Measurements from ENCODE around the gene INVS.
"Not testable (repeated sequence)": the region's sequence is repeated elsewhere in the genome, so short reads cannot be mapped to it uniquely, and the experiment has no call there.

The INVS gene

DNA sequence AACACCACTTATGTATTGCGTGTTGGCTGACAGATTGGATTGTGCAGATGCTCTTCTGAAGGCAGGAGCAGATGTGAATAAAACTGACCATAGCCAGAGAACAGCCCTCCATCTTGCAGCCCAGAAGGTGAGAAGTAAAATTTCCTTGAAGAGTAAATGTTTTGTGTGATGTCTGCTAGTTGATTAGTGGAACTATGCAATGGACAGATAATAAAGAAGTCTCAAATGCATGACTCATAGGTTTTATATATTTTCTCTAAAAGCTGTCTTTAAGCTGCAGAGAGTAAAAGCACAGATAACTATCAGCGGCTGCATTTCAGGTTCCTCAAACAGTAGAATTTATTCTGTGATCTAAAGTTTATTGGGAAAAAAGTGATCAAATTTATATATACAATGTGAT, 27.4 kb downstream of the INVS start:
- no peak for DNase-seq (ENCODE audit: low spot score)

DNA sequence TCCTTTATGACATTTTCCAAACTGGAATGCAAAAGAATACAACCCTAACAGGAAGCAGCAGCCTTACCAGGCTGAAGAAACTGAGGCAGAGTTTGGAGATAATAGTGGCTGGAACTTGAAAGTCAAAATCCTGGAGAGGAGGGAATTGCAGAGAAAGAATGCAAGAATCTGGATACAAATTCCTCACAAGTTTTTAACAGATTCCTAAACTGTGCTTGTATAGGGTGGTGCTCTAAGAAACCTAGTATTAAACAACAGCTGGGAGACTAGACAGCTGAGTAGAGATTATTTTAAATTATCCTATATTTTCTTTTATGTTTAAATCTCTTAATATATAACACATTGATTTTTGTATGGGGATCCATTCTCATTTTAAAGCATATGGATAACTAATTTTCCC, 30.7 kb downstream of the INVS start:
- no peak for DNase-seq (ENCODE audit: low spot score)

GRCh38 chr9:100131216-100131615, 32.2 kb downstream of the INVS start:
- DNase-seq (ENCODE audit: low spot score), result no peak

DNA sequence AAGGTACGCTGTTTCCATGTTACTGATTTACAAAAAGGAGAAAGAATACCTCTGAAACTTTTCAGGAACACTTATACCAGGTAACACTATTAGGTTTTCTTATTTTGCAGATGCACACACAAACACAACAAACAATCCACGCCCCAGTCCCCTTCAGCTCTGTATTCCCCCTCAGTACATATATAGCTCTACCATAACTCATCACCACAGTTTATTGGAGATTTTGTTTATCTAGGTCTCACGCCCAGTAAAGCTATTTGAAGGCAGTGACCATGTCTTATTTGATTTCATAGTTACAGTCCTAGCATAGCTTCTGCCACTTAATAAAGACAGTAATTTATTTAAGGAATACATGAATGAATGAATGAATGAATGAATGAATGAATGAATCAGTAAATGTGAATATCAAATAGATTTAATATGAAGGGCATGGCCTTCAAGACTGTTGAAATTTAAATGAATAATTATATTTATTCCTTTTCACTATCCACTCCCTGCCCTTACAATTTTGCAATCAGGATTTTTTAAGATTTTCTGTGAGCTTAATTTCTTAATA, 32.9 kb downstream of the INVS start:
- no peak for DNase-seq (ENCODE audit: low spot score)

GRCh38 chr9:100134731-100135130, 35.7 kb downstream of the INVS start:
- no peak for DNase-seq (ENCODE audit: low spot score)

GRCh38 chr9:100136799-100137198, 37.8 kb downstream of the INVS start:
- not testable (repeated sequence) for DNase-seq (ENCODE audit: low spot score)

- not testable (repeated sequence) for DNase-seq (ENCODE audit: low spot score)
These were observed 41.3 kb downstream of the INVS start for GRCh38 chr9:100140303-100140702.

DNA sequence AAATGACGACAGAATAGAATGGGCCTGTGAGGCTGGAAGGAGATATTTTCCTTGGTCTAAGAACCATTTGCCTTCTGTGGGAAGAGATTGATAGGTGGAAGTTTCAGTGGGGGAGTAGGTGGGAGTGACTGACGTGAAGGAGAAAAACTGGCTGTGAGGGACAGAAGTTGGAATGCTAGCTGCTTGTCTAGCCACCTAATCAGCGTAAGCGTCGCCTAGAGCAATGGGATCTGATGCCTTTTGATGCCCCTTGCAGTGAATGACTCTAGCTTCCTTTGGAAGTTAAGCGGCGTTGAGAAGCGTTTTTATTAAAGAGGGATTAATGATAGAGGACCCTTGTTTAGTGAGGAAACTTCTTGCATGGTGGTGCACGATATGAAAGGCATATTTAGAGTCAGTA, 42.8 kb downstream of the INVS start:
- DNase-seq (ENCODE audit: low spot score), result not testable (repeated sequence)

DNA sequence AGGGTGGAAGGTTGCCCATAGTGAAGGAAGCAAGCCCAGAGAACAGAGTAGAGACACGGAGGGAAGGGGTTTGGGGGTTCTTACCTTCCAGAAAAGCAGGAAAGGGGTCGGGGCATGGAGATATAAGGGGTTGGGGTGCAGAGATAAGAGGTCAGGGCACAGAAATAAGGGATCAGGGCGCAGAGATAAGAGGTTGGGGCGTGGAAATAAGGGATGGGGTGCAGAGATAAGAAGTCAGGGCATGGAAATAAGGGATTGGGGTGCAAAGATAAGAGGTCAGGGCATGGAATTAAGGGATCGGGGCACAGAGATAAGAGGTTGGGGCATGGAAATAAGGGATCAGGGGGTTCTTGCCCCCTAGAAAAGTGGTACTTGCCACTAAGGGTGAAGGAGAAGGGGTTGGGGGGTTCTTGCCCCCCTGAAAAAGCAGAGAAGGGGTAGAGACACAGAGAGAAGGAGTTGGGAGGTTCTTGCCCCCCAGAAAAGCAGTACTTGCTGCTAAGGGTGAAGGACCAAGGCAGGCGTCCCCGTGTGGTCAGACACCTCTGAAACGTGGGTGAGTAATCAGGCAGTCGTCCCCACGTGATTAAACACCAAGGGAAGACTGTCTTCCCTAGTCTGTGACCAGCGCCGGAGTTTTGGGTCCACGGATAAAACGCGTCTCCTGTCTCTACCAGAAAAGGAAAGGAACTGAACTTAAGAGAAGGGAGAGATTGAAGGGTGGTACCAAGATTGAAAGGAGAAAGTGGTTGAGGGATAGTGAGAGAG, 46.3 kb downstream of the INVS start:
- not testable (repeated sequence) for DNase-seq (ENCODE audit: low spot score)

- not testable (repeated sequence) for DNase-seq (ENCODE audit: low spot score)
These were observed 46.9 kb downstream of the INVS start for GRCh38 chr9:100145976-100146375.

- no peak for DNase-seq (ENCODE audit: low spot score)
These were observed 51.2 kb downstream of the INVS start for GRCh38 chr9:100150214-100150613.

DNA sequence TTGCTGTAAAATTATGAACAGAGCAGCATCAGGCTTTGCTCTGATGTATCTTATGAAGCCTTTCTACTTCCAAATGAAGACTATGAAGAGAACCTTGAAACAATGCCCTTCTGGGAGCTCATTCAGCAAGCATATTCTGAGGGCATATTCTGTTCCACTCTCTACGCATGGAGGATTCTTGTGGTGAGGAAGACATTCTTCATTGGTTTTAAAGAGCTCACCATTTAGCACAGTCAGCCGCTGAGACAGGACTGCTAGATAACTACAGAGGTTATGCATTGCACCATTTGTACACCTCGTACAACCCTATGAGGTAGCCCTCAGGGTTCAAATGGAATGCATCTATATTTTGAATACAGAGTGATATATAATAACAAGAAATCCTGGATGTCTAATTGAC, 61.0 kb downstream of the INVS start:
- DNase-seq (ENCODE audit: low spot score), result no peak

DNA sequence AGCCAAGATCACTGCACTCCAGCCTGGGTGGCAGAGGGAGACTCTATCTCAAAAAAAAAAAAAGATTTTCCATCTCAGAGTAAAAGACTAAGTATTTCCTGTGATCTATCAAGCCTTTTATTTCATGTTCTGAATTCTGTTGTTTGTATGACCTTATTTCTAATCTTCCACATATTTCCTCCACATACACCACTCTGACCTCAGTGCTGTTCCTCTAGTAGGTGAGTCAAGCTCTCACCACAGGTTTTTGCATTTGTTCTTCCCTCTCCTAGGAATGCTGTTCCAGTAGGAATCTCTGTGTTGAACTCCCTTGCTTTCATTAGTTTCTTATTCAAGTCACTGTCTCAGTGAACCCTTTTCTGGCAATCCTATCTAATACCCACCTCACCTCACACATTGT, 68.1 kb downstream of the INVS start:
- DNase-seq (ENCODE audit: low spot score), result no peak

DNA sequence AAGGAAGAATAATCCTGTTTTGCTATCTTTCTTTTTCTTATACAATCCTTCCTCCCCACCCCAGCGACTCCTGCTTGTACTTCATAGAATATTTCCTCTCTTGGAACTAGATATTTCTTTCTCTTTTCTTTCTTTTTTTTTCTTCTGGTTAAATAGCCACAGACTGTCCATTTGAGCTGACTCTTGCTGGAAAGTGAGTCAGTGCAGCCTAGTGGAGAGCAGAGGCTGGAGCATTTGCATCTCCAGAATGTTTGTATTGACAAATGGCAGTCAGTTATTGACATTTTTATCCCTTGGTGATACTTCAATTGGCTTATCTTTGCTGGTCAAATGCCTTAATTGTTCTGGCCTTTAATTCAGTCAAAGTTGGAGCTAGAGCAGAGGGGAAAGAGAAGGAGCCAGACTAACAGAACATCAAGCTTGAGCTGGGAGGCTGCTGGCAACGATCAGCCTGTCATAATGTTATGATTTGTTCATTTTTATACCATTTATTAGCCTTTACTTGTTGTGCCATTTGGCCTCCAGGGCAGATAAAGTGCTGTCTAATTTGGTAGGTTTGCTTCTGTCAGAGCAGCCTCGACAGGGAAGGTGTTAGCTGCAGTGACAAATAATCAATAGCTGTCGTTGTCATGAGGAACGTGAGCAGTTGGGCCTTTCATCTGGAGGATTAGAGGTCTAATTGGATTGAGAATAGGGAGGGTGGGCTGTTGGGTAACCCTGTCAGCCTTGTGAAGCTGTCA, 69.0 kb downstream of the INVS start:
- DNase-seq (ENCODE audit: low spot score), result no peak

DNA sequence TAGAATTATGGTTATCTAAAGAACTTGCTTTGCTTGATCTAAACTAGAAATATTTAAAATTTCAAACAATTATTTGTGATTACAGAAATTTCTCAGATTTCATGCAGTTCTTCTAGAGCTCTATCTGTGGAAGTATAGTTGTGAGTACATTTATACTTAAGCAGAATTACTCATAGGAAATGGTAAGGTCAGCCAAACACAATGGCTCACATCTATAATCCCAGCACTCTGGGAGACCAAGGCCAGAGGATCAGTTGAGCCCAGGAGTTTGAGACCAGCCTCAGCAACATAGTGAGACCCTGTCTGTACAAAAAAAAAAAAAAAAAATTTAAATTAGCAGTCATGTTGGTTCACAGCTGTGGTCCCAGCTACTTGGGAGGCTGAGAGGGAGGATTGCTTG, 71.0 kb downstream of the INVS start:
- DNase-seq (ENCODE audit: low spot score), result no peak

DNA sequence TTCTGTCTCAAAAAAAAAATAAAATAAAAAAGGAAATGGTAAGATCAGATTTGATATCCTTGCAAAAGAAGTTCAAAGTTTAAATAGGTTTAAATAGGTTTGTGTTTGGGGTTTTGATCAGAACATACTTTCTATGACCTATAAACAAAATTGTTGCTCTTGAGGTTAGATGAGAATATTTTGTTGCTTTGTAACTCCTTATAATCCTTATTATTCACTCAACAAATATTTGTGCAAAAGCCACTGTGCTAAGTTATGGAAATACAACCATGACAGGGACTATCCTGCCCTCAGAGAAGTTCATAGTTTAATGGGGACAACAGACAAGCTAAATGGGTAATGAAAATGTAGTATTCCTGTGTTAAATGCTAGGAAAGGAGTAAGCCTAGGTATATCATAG, 71.5 kb downstream of the INVS start:
- DNase-seq (ENCODE audit: low spot score), result no peak

GRCh38 chr9:100186356-100186755, 87.3 kb downstream of the INVS start:
- no peak for DNase-seq (ENCODE audit: low spot score)

DNA sequence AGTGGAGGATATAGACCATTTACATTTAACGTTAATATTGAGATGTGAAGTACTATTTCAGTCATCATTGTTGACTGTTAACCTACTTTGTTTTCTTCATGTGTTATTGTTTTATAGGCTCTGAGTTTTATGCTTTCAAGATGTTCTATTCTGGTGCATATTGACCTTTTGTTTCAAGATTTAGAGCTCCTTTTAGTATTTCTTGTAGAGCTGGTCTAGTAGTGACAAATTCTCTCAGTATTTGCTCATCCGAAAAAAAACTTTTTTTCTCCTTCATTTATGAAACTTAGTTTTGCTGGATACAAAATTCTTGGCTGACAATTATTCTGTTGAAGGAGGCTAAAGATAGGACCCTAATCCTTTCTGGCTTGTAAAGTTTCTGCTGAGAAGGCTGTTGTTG, 91.3 kb downstream of the INVS start:
- DNase-seq (ENCODE audit: low spot score), result no peak

DNA sequence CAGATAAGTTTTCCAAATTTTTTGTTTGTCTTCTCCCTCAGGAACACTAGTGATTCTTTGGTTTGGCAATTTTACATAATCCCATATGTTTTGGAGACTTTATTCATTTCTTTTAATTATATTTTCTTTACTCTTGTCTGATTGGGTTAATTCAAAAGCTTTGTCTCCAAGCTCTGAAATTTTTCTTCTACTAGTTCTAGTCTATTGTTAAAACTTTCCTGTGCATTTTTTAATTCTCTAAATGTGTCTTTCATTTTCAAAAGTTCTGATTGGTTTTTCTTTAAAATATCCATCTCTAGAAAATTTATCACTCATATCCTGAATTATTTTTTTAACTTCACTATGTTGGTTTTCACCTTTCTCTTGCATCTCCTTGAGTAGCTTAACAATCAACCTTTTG, 92.2 kb downstream of the INVS start:
- no peak for DNase-seq (ENCODE audit: low spot score)

GRCh38 chr9:100193078-100193477, 94.0 kb downstream of the INVS start:
- DNase-seq (ENCODE audit: low spot score), result no peak

GRCh38 chr9:100196215-100196614, 97.2 kb downstream of the INVS start:
- no peak for DNase-seq (ENCODE audit: low spot score)

GRCh38 chr9:100196828-100197227, 97.8 kb downstream of the INVS start:
- no peak for DNase-seq (ENCODE audit: low spot score)

DNA sequence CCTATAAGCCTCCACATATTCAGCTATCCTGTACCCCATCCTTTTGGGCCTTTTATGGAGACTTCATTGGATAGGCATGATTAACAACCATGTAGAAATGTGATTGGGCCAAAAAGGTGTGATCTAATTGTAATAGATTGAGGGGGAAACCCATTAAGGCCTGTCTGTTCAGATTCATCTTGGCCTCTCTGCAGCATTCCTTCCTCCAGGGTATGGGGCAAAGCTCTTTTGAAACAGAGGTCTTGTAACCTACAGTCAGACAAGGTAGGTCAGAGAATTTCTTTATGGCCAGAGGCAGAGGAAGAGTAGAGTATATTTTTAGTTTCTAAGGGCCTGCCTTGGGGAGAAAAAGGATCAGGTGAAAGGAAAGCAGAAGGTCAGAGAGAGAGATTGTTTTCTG, 98.5 kb downstream of the INVS start:
- no peak for DNase-seq (ENCODE audit: low spot score)
